IPS-15b (cell line): Measurements from ENCODE around the gene CACNA2D2.

Source experiments
- H3K27me3 ChIP-seq: one replicate; pipeline ENCODE4 v1.6.1; 2013; ENCODE audit warnings: low read length; ENCODE audit not compliant: control insufficient read depth, insufficient read depth
- H3K36me3 ChIP-seq: one replicate; pipeline ENCODE4 v1.6.1; 2013; ENCODE audit warnings: low read length; ENCODE audit not compliant: control insufficient read depth, insufficient read depth
- H3K4me1 ChIP-seq: one replicate; pipeline ENCODE4 v1.6.1; 2013; ENCODE audit warnings: mild to moderate bottlenecking, low read length; ENCODE audit not compliant: control insufficient read depth, insufficient read depth
- H3K4me3 ChIP-seq: one replicate; pipeline ENCODE4 v1.5.1; 2013; ENCODE audit warnings: low read depth, low read length
- H3K9ac ChIP-seq: one replicate; pipeline ENCODE4 v1.6.1; 2013; ENCODE audit warnings: low read depth, mild to moderate bottlenecking, low read length
- H3K9me3 ChIP-seq: one replicate; pipeline ENCODE4 v1.6.1; 2013; ENCODE audit warnings: mild to moderate bottlenecking, low read length; ENCODE audit not compliant: control insufficient read depth, insufficient read depth

The CACNA2D2 gene

DNA sequence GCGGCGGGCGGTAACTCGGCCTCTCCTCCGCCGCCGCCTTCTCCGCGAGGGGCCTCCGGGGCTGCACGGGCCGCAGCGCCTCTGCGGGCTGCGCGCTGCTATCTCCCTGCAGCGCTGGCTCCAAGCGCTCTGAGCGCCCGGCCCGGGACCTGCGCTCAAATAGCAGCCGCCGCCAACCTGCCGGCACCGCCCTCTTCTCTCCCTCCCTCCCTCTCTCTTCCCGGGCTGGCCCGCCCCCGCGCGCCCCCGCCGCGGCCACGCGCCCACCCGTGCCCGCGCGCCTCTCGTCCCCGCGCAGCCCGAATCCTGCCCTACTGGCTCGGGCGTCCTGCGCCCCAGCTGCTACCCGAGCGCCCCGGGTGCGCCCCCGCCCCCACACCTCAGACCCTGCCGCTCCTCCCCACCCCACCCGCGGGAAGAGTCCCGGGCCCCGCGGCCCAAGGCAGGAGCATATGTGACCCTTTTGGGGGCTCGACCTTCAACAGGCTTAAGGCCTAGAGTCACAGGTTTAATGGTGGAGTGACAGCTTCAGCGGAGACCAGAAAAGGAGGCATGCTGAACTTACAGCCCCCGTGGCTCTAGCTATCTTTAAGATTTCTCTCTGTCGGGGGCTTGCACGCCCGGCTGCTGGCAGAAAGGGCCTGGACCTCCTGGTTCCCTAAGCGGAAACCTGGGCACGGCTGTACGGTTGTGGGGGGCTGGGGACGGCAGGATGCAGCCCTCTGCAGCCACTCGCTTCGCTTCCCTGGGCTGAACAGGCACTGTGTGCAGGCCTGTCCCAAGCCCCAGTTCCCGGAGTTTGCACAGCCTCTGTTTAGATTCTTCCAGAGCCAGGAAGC is at the start of gene CACNA2D2:
TSS of gene CACNA2D2 (minus strand) at position 131 of the 839 bp plus-strand sequence. CDS start 211 bp downstream, outside the sequence.
- H3K27me3 ChIP-seq = peaks cover 27% of the 10 kb centered on the region
- peaks cover 7% of the 10 kb centered on the region for H3K4me1 ChIP-seq
- no peaks in the 10 kb centered on the region for H3K36me3 ChIP-seq
- H3K9ac ChIP-seq = peak within 1 kb of the TSS; percentile 47
- H3K9me3 ChIP-seq = no peaks in the 10 kb centered on the region
- peak within 1 kb of the TSS; percentile 66 for H3K4me3 ChIP-seq

DNA sequence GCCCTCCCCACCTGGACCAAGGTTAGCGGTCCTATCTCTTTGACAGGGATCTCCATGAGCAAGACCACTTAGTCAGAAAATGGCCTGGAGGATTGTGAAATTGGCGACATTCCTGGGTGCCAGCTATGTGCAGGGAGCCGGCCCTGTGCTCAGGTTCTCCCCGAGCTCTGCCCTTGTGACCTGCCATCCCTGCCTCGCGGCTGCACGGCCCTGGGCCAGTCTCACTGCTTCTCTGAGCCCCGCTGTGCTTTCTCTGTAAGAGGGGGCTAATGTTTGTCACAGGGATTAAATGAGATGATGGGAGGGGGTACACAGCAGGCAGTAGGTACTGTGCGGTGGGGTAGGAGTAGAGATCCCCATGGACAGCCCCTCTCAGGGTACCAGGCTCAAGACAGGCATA is 49.2 kb upstream of the CACNA2D2 start:
- H3K4me3 ChIP-seq = no peak overlapping the region
- no peaks in the 10 kb centered on the region for H3K9me3 ChIP-seq
- H3K9ac ChIP-seq = no peak overlapping the region
- H3K36me3 ChIP-seq = no peaks in the 10 kb centered on the region
- H3K4me1 ChIP-seq = no peaks in the 10 kb centered on the region
- no peaks in the 10 kb centered on the region for H3K27me3 ChIP-seq

DNA sequence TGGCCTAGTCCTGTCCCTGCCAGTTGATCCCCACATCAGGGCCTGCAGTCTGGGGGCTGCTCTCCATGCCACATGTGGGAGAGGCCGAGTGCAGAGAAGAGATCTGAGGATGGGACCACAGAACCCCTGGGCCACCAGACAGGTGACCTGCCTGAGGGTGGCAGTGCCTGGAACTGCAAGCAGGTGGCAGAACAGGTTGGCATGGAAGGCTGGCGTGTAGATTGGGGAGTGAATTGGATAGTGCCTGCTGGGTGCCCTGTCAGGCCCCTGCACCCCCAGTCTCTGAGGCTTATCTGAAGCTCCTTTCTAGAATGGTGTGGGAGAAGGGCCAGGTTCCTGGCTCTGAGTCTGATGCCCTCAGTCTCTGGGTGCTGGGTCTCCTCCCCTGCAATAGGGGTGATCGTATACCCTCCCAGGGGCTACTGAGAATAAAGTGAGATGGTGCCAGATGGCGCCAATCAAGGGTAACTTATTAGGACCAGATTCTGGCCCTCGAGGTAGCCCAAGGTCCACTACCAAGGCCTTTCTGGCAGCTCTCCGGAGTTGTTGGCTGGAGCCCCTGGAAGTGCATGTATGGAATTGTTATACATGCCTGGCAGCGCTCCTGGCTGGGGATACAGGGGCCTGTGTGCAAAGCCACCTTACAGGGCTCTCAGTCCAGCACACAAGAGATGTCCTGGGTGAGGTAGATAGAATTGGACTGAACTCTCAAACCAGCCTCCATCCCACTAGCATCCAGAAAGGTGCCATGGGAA is 48.4 kb upstream of the CACNA2D2 start:
- no peaks in the 10 kb centered on the region for H3K9me3 ChIP-seq
- no peak overlapping the region for H3K9ac ChIP-seq
- H3K4me1 ChIP-seq = no peaks in the 10 kb centered on the region
- H3K27me3 ChIP-seq = no peaks in the 10 kb centered on the region
- H3K36me3 ChIP-seq = no peaks in the 10 kb centered on the region
- H3K4me3 ChIP-seq = no peak overlapping the region

DNA sequence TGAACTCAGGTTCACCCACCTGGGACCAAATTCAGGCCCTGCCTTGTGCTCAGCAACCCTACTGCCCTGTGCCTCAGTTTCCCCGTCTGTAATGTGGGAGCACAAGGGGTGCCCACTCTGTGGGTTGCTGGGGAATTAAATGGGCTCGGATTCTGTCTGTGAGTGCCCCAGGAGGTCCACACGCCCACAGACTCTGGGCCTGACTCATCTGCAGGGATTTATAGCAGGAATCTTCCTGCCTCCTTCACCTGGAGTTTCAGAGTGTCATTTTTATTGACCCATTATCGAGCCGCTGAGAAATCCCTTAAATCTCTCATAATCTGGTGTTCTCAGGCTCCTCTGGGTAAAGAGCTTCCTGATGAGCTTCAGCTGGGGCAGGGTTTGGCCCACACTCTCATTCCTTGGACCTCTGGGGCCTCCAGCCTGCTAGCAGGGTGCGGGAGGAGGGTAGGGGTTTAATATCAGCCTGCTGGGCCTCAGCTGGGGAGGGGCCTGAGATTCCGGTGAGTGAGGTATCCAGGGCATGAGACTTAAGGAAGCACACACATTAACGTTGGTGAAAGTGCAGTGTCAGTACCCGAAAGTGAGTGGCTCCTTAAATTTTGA is 47.7 kb upstream of the CACNA2D2 start:
- no peaks in the 10 kb centered on the region for H3K27me3 ChIP-seq
- no peaks in the 10 kb centered on the region for H3K9me3 ChIP-seq
- H3K4me3 ChIP-seq = no peak overlapping the region
- no peaks in the 10 kb centered on the region for H3K36me3 ChIP-seq
- H3K4me1 ChIP-seq = no peaks in the 10 kb centered on the region
- H3K9ac ChIP-seq = no peak overlapping the region

DNA sequence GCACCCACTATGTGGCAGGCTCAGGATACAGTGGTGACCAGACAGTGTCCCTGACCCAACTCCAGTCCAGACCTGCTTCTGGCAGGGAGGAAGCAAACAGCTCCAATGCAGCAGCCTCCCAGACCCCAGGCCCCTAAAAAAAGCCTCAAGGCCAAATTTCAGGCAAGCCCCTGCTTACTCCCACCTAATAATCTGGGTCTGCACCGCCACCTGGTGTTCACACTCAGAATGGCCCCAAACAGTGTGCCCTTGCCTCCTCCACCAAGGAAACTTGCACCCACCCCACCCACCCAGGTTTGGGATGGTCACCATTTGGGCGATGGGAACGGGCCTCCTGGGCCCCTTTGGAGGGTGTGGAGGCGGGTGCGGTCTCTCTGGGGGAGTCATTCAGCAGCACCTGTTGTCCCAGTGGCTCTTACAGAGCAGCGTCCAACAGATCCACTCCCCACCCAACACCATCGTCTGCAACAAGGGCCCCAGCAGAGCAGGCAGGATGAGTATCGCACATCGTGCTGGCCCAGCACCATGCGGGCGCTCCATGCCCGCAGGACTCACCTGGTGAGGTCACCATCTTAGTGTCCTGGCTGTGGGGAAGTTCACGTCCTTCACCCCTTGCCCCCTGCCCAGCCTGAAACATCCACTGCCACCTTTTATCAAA is 46.8 kb upstream of the CACNA2D2 start:
- Histone ChIP-seq H3K9ac (no peak overlapping the region), H3K36me3 (no peaks in the 10 kb centered on the region), H3K4me1 (peaks cover 4% of the 10 kb centered on the region), H3K27me3 (no peaks in the 10 kb centered on the region), H3K4me3 (no peak overlapping the region), H3K9me3 (no peaks in the 10 kb centered on the region)

DNA sequence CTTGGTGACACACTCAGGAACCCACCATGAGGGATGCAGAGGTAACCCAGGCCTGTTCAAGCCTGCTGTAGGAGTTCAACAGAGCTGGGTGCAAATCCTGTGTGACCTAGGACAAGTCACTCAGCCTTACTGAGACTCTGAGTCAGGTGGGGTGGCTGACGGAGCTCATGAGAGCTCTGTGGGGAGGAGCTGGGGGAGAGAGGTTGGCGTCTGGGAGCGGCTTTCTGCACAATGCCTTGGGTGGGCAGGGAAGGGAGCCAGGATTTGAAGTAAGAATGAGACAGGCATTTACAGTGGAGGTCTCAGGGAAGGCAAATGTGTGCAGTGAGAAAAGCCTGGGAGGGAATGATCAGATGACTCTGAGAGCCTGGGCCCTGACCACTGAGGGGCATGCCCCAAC is 45.8 kb upstream of the CACNA2D2 start:
- Histone ChIP-seq H3K9ac (no peak overlapping the region), H3K4me3 (no peak overlapping the region), H3K36me3 (no peaks in the 10 kb centered on the region), H3K4me1 (peaks cover 4% of the 10 kb centered on the region), H3K27me3 (no peaks in the 10 kb centered on the region), H3K9me3 (no peaks in the 10 kb centered on the region)

DNA sequence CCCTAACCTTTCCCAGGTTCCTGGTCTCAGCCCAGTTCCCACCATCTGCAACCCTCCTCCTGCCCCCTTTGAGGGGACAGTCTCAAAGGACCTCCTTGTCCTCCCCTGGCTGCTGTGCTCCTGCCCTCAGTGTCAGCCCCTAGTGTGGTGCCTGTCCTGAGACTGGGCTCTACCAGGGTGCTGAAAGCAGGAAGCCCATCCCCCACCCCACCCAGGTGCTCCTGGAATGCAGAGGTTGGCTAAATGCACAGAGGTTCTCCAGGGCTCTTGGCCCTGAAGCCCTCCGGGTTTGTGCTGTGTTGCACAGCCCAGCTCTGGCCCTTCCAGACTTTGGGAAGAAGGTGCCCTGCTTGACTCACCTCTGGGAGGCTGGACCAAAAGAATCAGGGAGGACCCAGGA is 42.3 kb upstream of the CACNA2D2 start:
- Histone ChIP-seq H3K4me1 (peaks cover 4% of the 10 kb centered on the region), H3K9ac (no peak overlapping the region), H3K36me3 (no peaks in the 10 kb centered on the region), H3K27me3 (no peaks in the 10 kb centered on the region), H3K9me3 (no peaks in the 10 kb centered on the region), H3K4me3 (no peak overlapping the region)

DNA sequence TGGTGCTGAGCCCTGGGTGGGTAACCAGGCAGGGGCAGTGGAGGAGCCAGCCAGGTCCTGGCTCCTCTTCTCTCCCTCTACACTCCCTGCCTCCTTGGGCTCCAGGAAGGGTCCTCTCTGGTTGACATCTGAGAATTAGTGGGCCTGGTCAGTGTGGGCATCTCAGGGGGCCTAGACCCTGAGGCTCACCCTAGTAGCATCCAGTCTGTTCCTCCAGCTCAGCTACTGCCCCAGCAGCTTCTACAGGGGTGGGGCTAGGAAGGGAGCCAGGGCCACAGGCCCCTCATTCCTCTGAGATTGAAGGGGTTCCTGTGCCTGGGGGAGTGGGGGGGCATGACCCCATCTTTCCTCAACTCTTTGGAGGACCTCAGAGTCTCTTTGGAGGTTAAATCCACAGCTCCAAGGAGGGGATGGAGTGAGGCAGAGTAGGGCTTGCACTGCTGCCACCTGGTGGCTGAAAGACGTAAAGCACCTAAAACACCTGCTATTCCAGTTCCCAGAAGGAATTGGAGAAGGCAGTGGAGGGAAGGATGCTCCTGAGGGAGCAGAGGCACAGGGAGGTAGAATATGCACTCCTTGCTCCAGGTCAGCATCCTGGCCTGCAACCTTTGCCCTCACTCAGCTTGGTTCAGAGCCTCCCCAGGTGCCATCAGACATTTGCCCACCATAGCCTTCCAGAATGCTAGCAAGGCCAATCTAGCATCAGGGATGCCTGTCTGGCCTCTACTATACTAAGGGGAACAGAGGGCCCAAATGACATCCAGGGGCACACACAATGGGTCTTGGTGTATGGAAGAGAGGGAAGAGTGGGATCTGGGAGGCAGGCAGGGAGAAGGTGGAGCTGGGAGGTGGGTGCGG is 39.0 kb upstream of the CACNA2D2 start:
- Histone ChIP-seq H3K27me3 (peaks cover 2% of the 10 kb centered on the region), H3K4me1 (peaks cover 15% of the 10 kb centered on the region), H3K9me3 (no peaks in the 10 kb centered on the region), H3K9ac (no peak overlapping the region), H3K4me3 (no peak overlapping the region), H3K36me3 (no peaks in the 10 kb centered on the region)

DNA sequence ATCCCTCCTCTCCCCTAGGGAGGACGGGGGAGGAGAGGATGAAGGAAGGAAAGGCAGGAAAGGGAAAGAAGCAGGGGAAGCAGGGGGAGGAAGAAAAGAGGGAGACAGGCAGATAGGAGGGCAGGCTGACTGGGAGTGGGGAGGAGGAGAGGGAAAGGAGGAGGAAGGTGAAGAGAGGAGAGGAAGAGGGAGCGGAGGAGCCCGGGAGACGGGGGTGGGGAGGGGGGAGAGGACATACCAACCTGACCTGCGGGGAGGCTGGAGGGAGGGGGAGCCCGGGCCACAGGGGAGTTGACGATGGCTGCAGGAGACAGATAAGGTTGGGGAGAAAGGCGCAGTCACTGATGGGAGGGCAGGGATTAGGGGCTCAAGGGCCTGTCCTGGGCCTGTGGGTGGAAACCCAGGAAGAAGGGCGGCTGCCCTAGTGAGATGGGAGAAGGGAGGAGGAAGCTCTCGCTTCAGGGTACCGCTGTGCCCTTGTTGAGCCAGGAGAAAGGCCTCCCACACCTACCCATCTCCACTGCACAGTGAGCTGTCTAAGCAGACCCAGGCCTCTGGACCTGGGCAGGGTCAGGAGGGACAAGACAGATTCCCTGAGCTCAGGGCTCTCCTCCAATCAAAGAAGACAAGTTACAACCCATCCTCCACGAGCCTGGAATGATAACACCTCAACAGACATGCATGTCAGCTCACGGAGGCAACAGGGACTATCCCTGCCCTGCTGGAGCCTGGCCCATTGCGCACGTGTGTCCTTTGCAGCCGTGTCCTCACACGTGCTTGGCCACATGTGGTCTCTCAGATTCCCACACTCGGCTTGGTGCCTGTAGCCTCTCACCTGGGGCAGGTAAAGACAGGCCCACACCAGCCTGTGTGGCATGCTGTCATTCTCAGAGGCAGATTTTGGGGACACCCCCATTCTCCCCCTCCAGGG is 36.2 kb upstream of the CACNA2D2 start:
- no peak overlapping the region for H3K4me3 ChIP-seq
- peaks cover 2% of the 10 kb centered on the region for H3K27me3 ChIP-seq
- H3K9ac ChIP-seq = no peak overlapping the region
- H3K36me3 ChIP-seq = no peaks in the 10 kb centered on the region
- no peaks in the 10 kb centered on the region for H3K9me3 ChIP-seq
- H3K4me1 ChIP-seq = peaks cover 11% of the 10 kb centered on the region

DNA sequence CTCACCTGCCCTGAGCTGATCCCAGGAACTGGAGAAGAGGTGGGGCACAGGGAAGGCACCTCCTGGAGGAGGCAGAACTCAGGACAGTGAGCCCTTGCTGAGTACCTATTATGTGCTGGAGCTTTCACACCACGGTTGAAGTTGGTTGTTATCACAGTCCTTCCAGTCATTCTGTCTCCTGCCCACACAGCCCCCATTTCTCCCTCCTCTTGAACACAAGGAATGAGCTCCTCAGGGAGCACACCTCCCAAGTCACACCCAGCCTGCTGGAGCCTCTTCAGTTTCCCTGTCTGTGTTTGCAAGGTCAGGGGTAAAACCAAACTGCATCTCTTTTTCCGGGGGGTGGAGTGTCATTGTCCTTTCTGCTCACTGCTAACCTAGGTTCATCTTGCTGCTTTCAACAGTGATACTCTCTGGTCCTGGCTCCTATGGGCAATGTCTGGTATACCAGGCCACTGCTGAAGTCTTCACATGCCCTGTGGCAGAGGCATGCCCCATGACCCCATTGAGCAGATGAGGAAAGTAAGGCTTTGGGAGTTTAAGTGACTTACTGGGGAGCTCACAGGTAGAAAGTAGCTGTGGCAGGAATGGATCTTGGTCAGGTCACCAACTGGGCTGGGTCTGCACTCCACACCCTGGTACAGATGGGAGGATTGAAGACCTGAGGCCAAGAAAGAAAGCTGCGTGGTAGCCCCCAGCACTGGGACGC is 34.1 kb upstream of the CACNA2D2 start:
- H3K4me3 ChIP-seq = no peak overlapping the region
- H3K9me3 ChIP-seq = no peaks in the 10 kb centered on the region
- peaks cover 11% of the 10 kb centered on the region for H3K4me1 ChIP-seq
- H3K36me3 ChIP-seq = no peaks in the 10 kb centered on the region
- no peak overlapping the region for H3K9ac ChIP-seq
- H3K27me3 ChIP-seq = peaks cover 2% of the 10 kb centered on the region
